CD14-positive monocyte (primary cell): ENCODE measurements around the gene SLC10A7. TPM values are rescaled to one million over a fixed set of nuclear protein-coding genes. Genes with fewer than 3 reads are reported as not detected.

Source experiments
- DNase-seq, 3 donors: peaks; one replicate each; pipeline ENCODE4 v3.0.0-alpha.2; 2011 to 2022
- H2AFZ ChIP-seq: 2 replicates; pipeline ENCODE4 v1.6.0; 2012; ENCODE audit warnings: mild to moderate bottlenecking, low read depth, low read length, inconsistent platforms; ENCODE audit not compliant: insufficient read depth, poor library complexity, severe bottlenecking
- H3K27ac ChIP-seq, 2 donors: 1 replicate in 1 of 2; 2 replicates in 1 of 2; pipeline ENCODE4 v1.5.1; 2012 to 2013; ENCODE audit warnings: low read length in 2 of 2, control low read depth in 1 of 2, inconsistent platforms in 1 of 2, low read depth in 1 of 2, mild to moderate bottlenecking in 1 of 2
- H3K27me3 ChIP-seq, 2 donors: one replicate each; pipeline versions ENCODE4 v1.6.0 to v1.6.1; 2011 to 2013; ENCODE audit warnings: low read length in 2 of 2; ENCODE audit not compliant: control insufficient read depth in 2 of 2, insufficient read depth in 2 of 2
- H3K36me3 ChIP-seq, 2 donors: replicated peaks in 1 of 2; 1 replicate in 1 of 2; 2 replicates in 1 of 2; pipeline versions ENCODE4 v1.5.1 to v1.6.1; 2012 to 2013; ENCODE audit warnings: low read length in 2 of 2, control low read depth in 1 of 2, inconsistent platforms in 1 of 2, mild to moderate bottlenecking in 1 of 2; ENCODE audit not compliant: insufficient read depth in 2 of 2, control insufficient read depth in 1 of 2
- H3K4me1 ChIP-seq, 2 donors: 1 replicate in 1 of 2; 2 replicates in 1 of 2; pipeline versions ENCODE4 v1.5.1 to v1.6.1; 2012 to 2013; ENCODE audit warnings: low read length in 2 of 2, control low read depth in 1 of 2, inconsistent platforms in 1 of 2, mild to moderate bottlenecking in 1 of 2, moderate library complexity in 1 of 2; ENCODE audit not compliant: insufficient read depth in 2 of 2, control insufficient read depth in 1 of 2
- H3K4me2 ChIP-seq: replicated peaks from 2 replicates; pipeline ENCODE3; 2012; ENCODE audit warnings: low read length, moderate library complexity, mild to moderate bottlenecking; ENCODE audit not compliant: poor library complexity, severe bottlenecking; ENCODE audit errors: extremely low read depth
- H3K4me3 ChIP-seq, 3 experiments: fragments of 200-600 bp in 1 of 3; sonication (generic) in 1 of 3; replicated peaks in 1 of 3; 1 replicate in 2 of 3; 2 replicates in 1 of 3; pipeline ENCODE4 v1.5.1; 2011 to 2013; ENCODE audit warnings: low read length in 3 of 3, mild to moderate bottlenecking in 3 of 3, control low read depth in 2 of 3, low read depth in 2 of 3, inconsistent platforms in 1 of 3, moderate library complexity in 1 of 3
- H3K79me2 ChIP-seq: 2 replicates; pipeline ENCODE4 v1.6.0; 2012; ENCODE audit warnings: mild to moderate bottlenecking, control low read depth, inconsistent platforms, low read length, moderate library complexity; ENCODE audit not compliant: insufficient read depth
- H3K9ac ChIP-seq: 2 replicates; pipeline ENCODE4 v1.6.0; 2017; ENCODE audit warnings: low read length, mild to moderate bottlenecking; ENCODE audit not compliant: insufficient read depth, poor library complexity, severe bottlenecking
- H3K9me3 ChIP-seq, 2 donors: replicated peaks in 1 of 2; 1 replicate in 1 of 2; 2 replicates in 1 of 2; pipeline versions ENCODE4 v1.5.1 to v1.6.1; 2012 to 2013; ENCODE audit warnings: low read length in 2 of 2, control low read depth in 1 of 2; ENCODE audit not compliant: control insufficient read depth in 1 of 2, insufficient read depth in 1 of 2
- H4K20me1 ChIP-seq: 2 replicates; pipeline ENCODE4 v1.6.0; 2012; ENCODE audit warnings: mild to moderate bottlenecking, low read length, control low read depth, moderate library complexity; ENCODE audit not compliant: insufficient read depth
- H3K27ac Mint-ChIP-seq, 7 donors: one replicate each; pipeline ENCODE4 v1.8.0; 2020; ENCODE audit warnings: mild to moderate bottlenecking in 7 of 7, mixed read lengths in 7 of 7, moderate library complexity in 6 of 7, inconsistent platforms in 2 of 7
- H3K27me3 Mint-ChIP-seq, 3 donors: one replicate each; pipeline ENCODE4 v1.8.0; 2021 to 2022; ENCODE audit warnings: low read depth in 3 of 3, mild to moderate bottlenecking in 3 of 3, mixed read lengths in 3 of 3, moderate library complexity in 3 of 3, inconsistent platforms in 1 of 3
- H3K36me3 Mint-ChIP-seq, 2 donors: one replicate each; pipeline ENCODE4 v1.8.0; 2020; ENCODE audit warnings: mixed read lengths in 2 of 2, inconsistent platforms in 1 of 2, mild to moderate bottlenecking in 1 of 2
- H3K4me1 Mint-ChIP-seq: one replicate; pipeline ENCODE4 v1.8.0; 2020; ENCODE audit warnings: mild to moderate bottlenecking, mixed read lengths
- H3K4me3 Mint-ChIP-seq, 2 donors: one replicate each; pipeline ENCODE4 v1.8.0; 2020; ENCODE audit warnings: mild to moderate bottlenecking in 2 of 2, mixed read lengths in 2 of 2, moderate library complexity in 1 of 2
- H3K9me3 Mint-ChIP-seq, 7 donors: one replicate each; pipeline ENCODE4 v1.8.0; 2020 to 2022; ENCODE audit warnings: mixed read lengths in 7 of 7, mild to moderate bottlenecking in 6 of 7, moderate library complexity in 6 of 7, inconsistent platforms in 2 of 7
- CTCF ChIP-seq: fragments of 200-600 bp; IDR thresholded peaks from one replicate; pipeline ENCODE4 v1.8.0; 2022; ENCODE audit warnings: antibody characterized with exemption, mild to moderate bottlenecking
- WGBS: methylation state at CpG from one replicate; pipeline ENCODE4 v1.1.5; 2013; ENCODE audit warnings: missing lambda C conversion rate; ENCODE audit not compliant: insufficient coverage; 5-methylcytosine and 5-hydroxymethylcytosine counted together
- intact Hi-C, 2 donors: fragments of 100-400 bp; cut with micrococcal nuclease; formaldehyde crosslinking; loops; one replicate each; pipeline versions ENCODE4 v1.15.0 to v1.15.1; 2023
- polyA plus RNA-seq, 3 donors: library from polyadenylated mRNA; depleted of rRNA in 1 of 3; unstranded in 2 of 3; stranded (reverse) in 1 of 3; fragments of 300-500 nt in 2 of 3; fragments of >200 nt in 1 of 3; fragmentation: Illumina TruSeq in 2 of 3; gene quantifications; 1 replicate in 2 of 3; 2 replicates in 1 of 3; pipeline ENCODE4 v1.2.3, GENCODE V29; 2012 to 2021

The SLC10A7 gene
- polyA plus RNA-seq, 3 donors: 6.6 to 8.3 (median 6.8) TPM

- H4K20me1 ChIP-seq: no peaks in the 10 kb centered on the region
- no CpG with 5 or more reads among the region's 3 CpGs for WGBS
- no peaks in the 10 kb centered on the region for H3K27me3 ChIP-seq
- no peaks in the 10 kb centered on the region for H3K4me1 Mint-ChIP-seq
- no peak overlapping the region for H3K4me3 ChIP-seq
- intact Hi-C loops: no loop called here
- no peaks in the 10 kb centered on the region for H3K36me3 ChIP-seq
- H3K9me3 Mint-ChIP-seq: peaks cover 0 to 1% (median 0%) of the 10 kb centered on the region in 7 donors
- no peaks in the 10 kb centered on the region for H3K4me1 ChIP-seq
- no peaks in the 10 kb centered on the region for H3K27me3 Mint-ChIP-seq
- no peak overlapping the region for H3K27ac Mint-ChIP-seq
- no peak overlapping the region for H3K27ac ChIP-seq
- H3K9me3 ChIP-seq: no peaks in the 10 kb centered on the region
- TF ChIP-seq CTCF: no peak
- H3K79me2 ChIP-seq: no peaks in the 10 kb centered on the region
- H3K4me2 ChIP-seq: no peak overlapping the region
- H3K36me3 Mint-ChIP-seq: no peaks in the 10 kb centered on the region
- no peak overlapping the region for H3K9ac ChIP-seq
- no peak for DNase-seq
- no peak overlapping the region for H2AFZ ChIP-seq
- H3K4me3 Mint-ChIP-seq: no peak overlapping the region
Measured at GRCh38 chr4:146369446-146369845, 152.3 kb downstream of the SLC10A7 start.

GRCh38 chr4:146368209-146368608 is 153.5 kb downstream of the SLC10A7 start:
- H3K4me1 ChIP-seq: no peaks in the 10 kb centered on the region
- Mint-ChIP-seq H3K4me3 (no peak overlapping the region), H3K27me3 (no peaks in the 10 kb centered on the region), H3K4me1 (no peaks in the 10 kb centered on the region), H3K27ac (no peak overlapping the region), H3K36me3 (no peaks in the 10 kb centered on the region), H3K9me3 (peaks cover 0 to 8% (median 4%) of the 10 kb centered on the region in 7 donors)
- TF ChIP-seq CTCF: no peak
- H3K27me3 ChIP-seq: no peaks in the 10 kb centered on the region
- H3K4me3 ChIP-seq: no peak overlapping the region
- H3K9ac ChIP-seq: no peak overlapping the region
- H3K27ac ChIP-seq: no peak overlapping the region
- WGBS: no CpG with 5 or more reads among the region's 2 CpGs
- no peak for DNase-seq
- no peaks in the 10 kb centered on the region for H4K20me1 ChIP-seq
- no peaks in the 10 kb centered on the region for H3K9me3 ChIP-seq
- no peaks in the 10 kb centered on the region for H3K36me3 ChIP-seq
- H2AFZ ChIP-seq: no peak overlapping the region
- intact Hi-C loops: no loop called here
- H3K4me2 ChIP-seq: no peak overlapping the region
- no peaks in the 10 kb centered on the region for H3K79me2 ChIP-seq
